ENCODE results near the gene AKR7A2. TPM values are rescaled to one million over a fixed set of nuclear protein-coding genes. Genes with fewer than 3 reads are reported as not detected.

AKR7A2 gene
- total RNA-seq, result 64.1 and 66.1 TPM in 2 replicates

GRCh38 chr1:19311931-19312781 lies at the start of gene AKR7A2, which contains the start of gene SLC66A1:
Gene AKR7A2, minus strand, starts transcription at chr1:19312144. Its CDS starts 20 bp downstream, at chr1:19312124.
Gene SLC66A1, plus strand, starts transcription at chr1:19312326. Its CDS starts 5,352 bp downstream, at chr1:19317678.

GRCh38 chr1:19288324-19289241 lies 23.4 kb downstream of the AKR7A2 start, which contains the start of gene AKR7A3:
Gene AKR7A3, minus strand, starts transcription at chr1:19288770. Its CDS starts 61 bp downstream, at chr1:19288709.

Small RNA genes within 50 kb of the gene (small RNA-seq; reads per million reads assigned to genes)
- gene RNU6-1099P, result not detected

Other genes starting within 250 kb of the AKR7A2 start
- 95.5 and 121 TPM in 2 replicates for gene UBR4, start 101.9 kb downstream of the AKR7A2 start, total RNA-seq
- 59.2 and 81.9 TPM in 2 replicates for gene EMC1, start 60.6 kb downstream of the AKR7A2 start, total RNA-seq
- 36.4 and 50.2 TPM in 2 replicates for gene MRTO4, start 60.3 kb downstream of the AKR7A2 start, total RNA-seq
- gene AKR7A3, start 23.4 kb downstream of the AKR7A2 start, total RNA-seq, result 0.73 and 1.4 TPM in 2 replicates
- gene SLC66A1, start 182 bp upstream of the AKR7A2 start, total RNA-seq, result 19.5 and 24.3 TPM in 2 replicates
- gene CAPZB, start 173.4 kb upstream of the AKR7A2 start, total RNA-seq, result 171 and 180 TPM in 2 replicates